ENCODE data around the gene NME9. TPM values are rescaled to one million over a fixed set of nuclear protein-coding genes. Genes with fewer than 3 reads are reported as not detected.

NME9 gene
- total and polyA plus RNA-seq, 4 experiments from 2014 or later: 0.80 to 1.4 (median 1.1) TPM

DNA sequence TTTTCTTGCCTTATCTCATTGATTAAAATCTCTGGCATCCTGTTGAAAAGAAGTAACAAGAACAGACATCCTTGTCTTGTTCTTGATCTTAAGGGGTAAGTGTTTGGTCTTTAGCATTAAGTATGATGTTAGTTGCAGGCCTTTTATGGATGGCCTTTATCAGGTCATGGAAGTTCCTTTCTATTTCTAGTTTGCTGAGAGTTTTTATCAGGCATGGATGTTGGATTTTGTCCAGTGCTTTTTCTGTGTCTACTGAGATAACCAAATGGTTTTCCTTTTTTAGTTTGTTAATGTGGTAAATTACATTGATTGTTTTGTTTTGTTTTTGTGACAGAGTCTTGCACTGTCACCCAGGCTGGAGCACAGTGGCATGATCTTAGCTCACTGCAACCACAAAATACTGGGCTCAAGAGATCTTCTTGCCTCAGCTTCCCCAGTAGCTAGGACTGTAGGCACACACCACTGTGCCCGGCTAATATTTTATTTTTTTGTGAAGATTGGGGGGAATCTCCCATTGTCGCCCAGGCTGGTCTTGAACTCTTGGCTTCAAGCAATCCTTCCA is 45.0 kb upstream of the NME9 start:
- Mint-ChIP-seq H3K36me3 (no peaks in the 10 kb centered on the region), H3K27ac (no peak overlapping the region), H3K4me1 (no peaks in the 10 kb centered on the region), H3K4me3 (no peak overlapping the region), H3K9me3 (peaks cover 0 to 4% (median 0%) of the 10 kb centered on the region in 8 donors), H3K27me3 (peaks cover 12 to 17% of the 10 kb centered on the region in 2 donors)
- no peaks in the 10 kb centered on the region for H3K4me1 ChIP-seq (ENCODE audit: insufficient read depth, low read length)
- intact Hi-C loops (cut with micrococcal nuclease): no loop called here
- no peaks in the 10 kb centered on the region for H3K27me3 ChIP-seq (ENCODE audit: insufficient read depth, low read length)
- DNase-seq: no peak
- no peaks in the 10 kb centered on the region for H3K9me3 ChIP-seq (ENCODE audit: control insufficient read depth in 1 of 2, low read length in 2 of 2)
- ChIA-PET CTCF (ENCODE audit: partially characterized antibody) (no interaction called here), POLR2A (ENCODE audit: partially characterized antibody) (no interaction called here)
- no peak overlapping the region for H3K4me3 ChIP-seq (ENCODE audit: low read length in 2 of 2)
- no peaks in the 10 kb centered on the region for H3K36me3 ChIP-seq (ENCODE audit: insufficient read depth, low read length)
- no peak overlapping the region for H3K27ac ChIP-seq (ENCODE audit: low read depth, low read length)

DNA sequence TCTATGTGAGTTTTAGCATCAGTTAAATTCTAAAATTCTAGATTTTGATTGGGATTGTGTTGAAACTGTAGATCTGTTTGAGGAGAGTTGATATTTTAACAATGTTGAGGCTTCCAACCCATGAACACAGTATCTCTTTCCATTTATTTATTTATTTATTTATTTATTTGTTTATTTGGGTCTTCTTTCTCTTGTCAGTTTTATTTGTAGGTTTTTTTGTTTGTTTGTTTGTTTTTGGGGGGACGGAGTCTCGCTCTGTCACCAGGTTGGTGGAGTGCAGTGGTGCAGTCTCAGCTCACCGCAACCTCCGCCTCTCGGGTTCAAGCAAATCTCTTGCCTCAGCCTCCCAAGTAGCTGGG is 44.1 kb upstream of the NME9 start:
- ChIA-PET POLR2A (ENCODE audit: partially characterized antibody) (no interaction called here), CTCF (ENCODE audit: partially characterized antibody) (no interaction called here)
- intact Hi-C loops (cut with micrococcal nuclease): no loop called here
- DNase-seq: no peak
- no peaks in the 10 kb centered on the region for H3K27me3 ChIP-seq (ENCODE audit: insufficient read depth, low read length)
- peaks cover 0 to 4% (median 0%) of the 10 kb centered on the region in 8 donors for H3K9me3 Mint-ChIP-seq
- no peak overlapping the region for H3K4me3 Mint-ChIP-seq
- H3K4me1 ChIP-seq (ENCODE audit: insufficient read depth, low read length): no peaks in the 10 kb centered on the region
- no peaks in the 10 kb centered on the region for H3K9me3 ChIP-seq (ENCODE audit: control insufficient read depth in 1 of 2, low read length in 2 of 2)
- H3K27ac ChIP-seq (ENCODE audit: low read depth, low read length): no peak overlapping the region
- H3K27me3 Mint-ChIP-seq: peaks cover 12 to 17% of the 10 kb centered on the region in 2 donors
- H3K4me3 ChIP-seq (ENCODE audit: low read length in 2 of 2): no peak overlapping the region
- H3K4me1 Mint-ChIP-seq: no peaks in the 10 kb centered on the region
- H3K36me3 Mint-ChIP-seq: no peaks in the 10 kb centered on the region
- no peak overlapping the region for H3K27ac Mint-ChIP-seq
- H3K36me3 ChIP-seq (ENCODE audit: insufficient read depth, low read length): no peaks in the 10 kb centered on the region

DNA sequence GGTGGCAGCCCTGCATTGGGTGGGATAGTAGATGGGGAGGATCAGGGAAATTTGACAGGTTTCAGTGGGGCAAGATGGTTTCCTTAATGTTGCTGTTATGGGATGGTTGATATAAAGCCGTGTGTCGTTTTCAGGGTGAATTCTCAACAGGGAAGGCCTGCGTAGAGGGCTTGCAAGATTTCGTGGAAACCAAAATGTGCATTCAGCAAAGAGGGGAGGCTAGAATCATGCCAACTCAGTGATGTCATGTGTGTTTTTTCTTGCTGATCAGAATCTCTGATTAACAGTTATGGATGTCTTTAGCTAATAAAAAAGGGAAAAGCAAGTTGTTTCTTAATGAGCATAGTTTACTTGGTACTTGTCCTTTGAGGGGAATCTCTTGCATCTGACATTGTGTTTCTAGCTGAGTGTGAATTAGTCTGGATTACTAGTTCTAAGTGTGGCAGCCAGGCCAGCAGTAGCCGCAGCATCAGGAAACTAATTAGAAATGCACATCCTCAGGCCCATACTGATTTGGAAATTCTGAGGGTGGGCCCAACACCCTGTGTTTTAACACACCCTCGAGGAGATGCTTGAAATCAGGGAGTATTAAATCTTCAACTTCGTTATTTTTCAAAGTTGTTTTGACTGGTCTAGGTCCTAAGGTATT is 43.6 kb upstream of the NME9 start:
- no peak for DNase-seq
- no peak overlapping the region for H3K27ac ChIP-seq (ENCODE audit: low read depth, low read length)
- Mint-ChIP-seq H3K27ac (no peak overlapping the region), H3K4me3 (no peak overlapping the region), H3K4me1 (no peaks in the 10 kb centered on the region), H3K36me3 (no peaks in the 10 kb centered on the region), H3K27me3 (peaks cover 10 to 17% of the 10 kb centered on the region in 2 donors), H3K9me3 (peaks cover 0 to 4% (median 0%) of the 10 kb centered on the region in 8 donors)
- ChIA-PET POLR2A (ENCODE audit: partially characterized antibody) (no interaction called here), CTCF (ENCODE audit: partially characterized antibody) (no interaction called here)
- intact Hi-C loops (cut with micrococcal nuclease): no loop called here
- no peaks in the 10 kb centered on the region for H3K4me1 ChIP-seq (ENCODE audit: insufficient read depth, low read length)
- no peak overlapping the region for H3K4me3 ChIP-seq (ENCODE audit: low read length in 2 of 2)
- H3K36me3 ChIP-seq (ENCODE audit: insufficient read depth, low read length): no peaks in the 10 kb centered on the region
- no peaks in the 10 kb centered on the region for H3K9me3 ChIP-seq (ENCODE audit: control insufficient read depth in 1 of 2, low read length in 2 of 2)
- no peaks in the 10 kb centered on the region for H3K27me3 ChIP-seq (ENCODE audit: insufficient read depth, low read length)

DNA sequence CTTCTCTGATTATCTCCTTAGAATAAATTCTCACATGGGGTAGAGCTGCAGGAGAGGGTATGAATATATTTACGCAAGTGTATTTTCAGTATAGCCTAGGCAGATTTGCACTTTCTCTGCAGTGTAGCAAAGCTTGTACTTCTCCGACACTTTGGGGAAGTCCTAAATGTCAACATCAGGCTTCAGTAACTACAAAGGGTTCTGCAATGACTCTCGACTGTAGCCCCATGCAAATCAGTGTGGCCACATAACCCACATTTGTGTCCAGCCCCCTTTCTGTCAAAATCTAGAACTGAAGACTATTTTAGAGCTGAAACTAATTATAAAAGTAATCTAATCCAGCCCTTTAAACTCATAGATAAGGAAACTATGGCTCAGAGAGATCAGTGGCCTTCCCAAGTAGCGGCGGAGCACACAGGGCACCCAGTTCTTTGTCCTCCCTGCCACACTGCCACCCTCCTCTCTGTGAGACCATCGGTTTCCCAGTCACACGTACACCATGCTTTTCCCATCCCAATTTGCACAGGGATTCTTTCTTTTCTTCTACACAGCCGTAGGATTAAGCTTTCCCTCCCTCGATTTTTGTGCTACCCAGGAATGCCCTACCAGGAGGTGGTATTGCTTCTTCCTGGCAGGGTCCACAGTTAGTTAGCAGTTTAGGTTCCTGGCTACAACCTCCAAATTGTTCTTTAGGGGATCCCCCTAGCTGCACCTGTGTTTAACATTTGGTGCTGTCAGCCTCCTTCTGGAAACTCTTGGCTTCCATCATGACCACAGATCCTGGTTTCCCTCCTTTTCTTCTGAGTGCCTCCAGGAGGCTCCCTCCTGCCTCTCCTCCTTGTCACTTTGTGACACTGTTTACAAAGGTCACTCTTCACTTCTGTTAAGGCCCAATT is 41.7 kb upstream of the NME9 start:
- H3K27me3 Mint-ChIP-seq: peaks cover 10 to 17% of the 10 kb centered on the region in 2 donors
- POLR2A ChIA-PET (ENCODE audit: partially characterized antibody): no interaction called here

DNA sequence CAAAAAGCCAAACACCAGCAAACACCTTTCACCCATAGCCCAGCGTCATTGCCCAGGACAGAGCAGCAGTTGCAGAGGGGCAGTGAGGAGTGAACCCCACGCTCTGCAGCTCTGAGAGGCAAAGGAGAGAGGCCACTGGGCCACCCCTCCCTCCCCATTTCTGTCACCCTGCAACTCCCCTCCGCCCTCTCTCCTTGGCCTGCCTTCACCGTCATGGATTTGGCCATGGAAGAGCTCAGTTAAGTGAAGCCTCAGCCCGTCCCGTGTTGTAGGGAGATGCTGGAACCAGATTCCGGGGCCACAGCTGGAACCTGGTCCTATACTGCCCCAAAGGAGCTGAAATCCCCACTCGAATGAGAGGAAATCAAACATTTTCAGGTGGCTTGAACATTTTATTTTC is 40.7 kb upstream of the NME9 start:
- no peaks in the 10 kb centered on the region for H3K36me3 Mint-ChIP-seq
- Histone ChIP-seq H3K4me3 (ENCODE audit: low read length in 2 of 2) (no peak overlapping the region), H3K9me3 (ENCODE audit: control insufficient read depth in 1 of 2, low read length in 2 of 2) (no peaks in the 10 kb centered on the region), H3K27me3 (ENCODE audit: insufficient read depth, low read length) (no peaks in the 10 kb centered on the region), H3K4me1 (ENCODE audit: insufficient read depth, low read length) (no peaks in the 10 kb centered on the region), H3K27ac (ENCODE audit: low read depth, low read length) (no peak overlapping the region), H3K36me3 (ENCODE audit: insufficient read depth, low read length) (no peaks in the 10 kb centered on the region)
- no peaks in the 10 kb centered on the region for H3K4me1 Mint-ChIP-seq
- H3K9me3 Mint-ChIP-seq: peaks cover 0 to 3% (median 0%) of the 10 kb centered on the region in 8 donors
- DNase-seq: no peak
- H3K4me3 Mint-ChIP-seq: no peak overlapping the region
- POLR2A ChIA-PET (ENCODE audit: partially characterized antibody): no interaction called here
- CTCF ChIA-PET (ENCODE audit: partially characterized antibody): no interaction called here
- intact Hi-C loops (cut with micrococcal nuclease): no loop called here
- H3K27ac Mint-ChIP-seq: no peak overlapping the region
- peaks cover 8 to 17% of the 10 kb centered on the region in 2 donors for H3K27me3 Mint-ChIP-seq

More for the DNA sequence above, 41.7 kb upstream of the NME9 start:
- Mint-ChIP-seq H3K36me3 (no peaks in the 10 kb centered on the region), H3K4me1 (no peaks in the 10 kb centered on the region), H3K27ac (no peak overlapping the region), H3K9me3 (peaks cover 0 to 4% (median 0%) of the 10 kb centered on the region in 8 donors), H3K4me3 (no peak overlapping the region)
- H3K36me3 ChIP-seq (ENCODE audit: insufficient read depth, low read length): no peaks in the 10 kb centered on the region
- CTCF ChIA-PET (ENCODE audit: partially characterized antibody): no interaction called here
- H3K4me1 ChIP-seq (ENCODE audit: insufficient read depth, low read length): no peaks in the 10 kb centered on the region
- H3K9me3 ChIP-seq (ENCODE audit: control insufficient read depth in 1 of 2, low read length in 2 of 2): no peaks in the 10 kb centered on the region
- no peak for DNase-seq
- no peaks in the 10 kb centered on the region for H3K27me3 ChIP-seq (ENCODE audit: insufficient read depth, low read length)
- intact Hi-C loops (cut with micrococcal nuclease): no loop called here
- no peak overlapping the region for H3K4me3 ChIP-seq (ENCODE audit: low read length in 2 of 2)
- H3K27ac ChIP-seq (ENCODE audit: low read depth, low read length): no peak overlapping the region

DNA sequence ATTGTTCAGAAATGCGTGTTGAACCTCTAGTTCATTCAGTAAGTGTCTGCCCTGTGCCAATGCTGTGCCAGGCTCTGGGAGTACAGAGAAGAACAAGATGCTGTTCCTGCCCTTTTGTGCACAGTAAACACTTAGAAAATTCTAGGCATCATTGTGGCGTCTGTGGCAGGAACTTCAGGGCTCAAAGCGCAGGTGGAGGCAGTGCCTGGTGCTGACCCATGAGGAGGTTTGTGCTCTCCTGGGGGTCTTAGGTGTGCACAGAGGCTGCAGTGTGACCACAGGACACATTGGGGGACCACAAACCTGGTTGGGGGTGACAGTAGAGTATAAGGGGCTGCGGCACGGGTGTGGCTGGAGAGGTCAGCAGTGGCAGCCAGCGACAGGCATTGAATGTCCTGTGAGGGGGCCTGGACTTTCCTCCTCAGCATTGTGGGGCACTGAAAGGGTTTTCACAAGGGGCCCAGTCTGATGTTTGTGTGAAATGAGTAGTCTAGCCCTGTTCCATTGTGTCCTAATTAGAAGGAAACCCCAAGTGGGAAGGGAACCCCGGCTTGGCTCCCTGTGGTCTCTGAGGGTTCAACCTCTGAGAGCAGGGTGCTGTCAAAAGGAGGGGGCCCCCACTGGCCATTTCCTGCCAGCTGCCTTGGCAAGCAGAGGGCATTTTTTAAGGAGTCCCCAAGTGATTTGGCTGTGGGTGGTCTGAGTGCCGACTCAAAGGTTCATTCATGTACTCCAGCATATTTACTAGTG is 39.7 kb upstream of the NME9 start:
- no peaks in the 10 kb centered on the region for H3K4me1 ChIP-seq (ENCODE audit: insufficient read depth, low read length)
- H3K36me3 ChIP-seq (ENCODE audit: insufficient read depth, low read length): no peaks in the 10 kb centered on the region
- CTCF ChIA-PET (ENCODE audit: partially characterized antibody): no interaction called here
- no peak overlapping the region for H3K4me3 ChIP-seq (ENCODE audit: low read length in 2 of 2)
- DNase-seq: no peak
- H3K27me3 ChIP-seq (ENCODE audit: insufficient read depth, low read length): peaks cover 3% of the 10 kb centered on the region
- intact Hi-C loops (cut with micrococcal nuclease): no loop called here
- Mint-ChIP-seq H3K4me1 (no peaks in the 10 kb centered on the region), H3K36me3 (no peaks in the 10 kb centered on the region), H3K9me3 (peaks cover 0 to 3% (median 0%) of the 10 kb centered on the region in 8 donors), H3K27ac (no peak overlapping the region), H3K27me3 (peaks cover 8 to 17% of the 10 kb centered on the region in 2 donors), H3K4me3 (no peak overlapping the region)
- H3K9me3 ChIP-seq (ENCODE audit: control insufficient read depth in 1 of 2, low read length in 2 of 2): no peaks in the 10 kb centered on the region
- POLR2A ChIA-PET (ENCODE audit: partially characterized antibody): no interaction called here
- no peak overlapping the region for H3K27ac ChIP-seq (ENCODE audit: low read depth, low read length)

DNA sequence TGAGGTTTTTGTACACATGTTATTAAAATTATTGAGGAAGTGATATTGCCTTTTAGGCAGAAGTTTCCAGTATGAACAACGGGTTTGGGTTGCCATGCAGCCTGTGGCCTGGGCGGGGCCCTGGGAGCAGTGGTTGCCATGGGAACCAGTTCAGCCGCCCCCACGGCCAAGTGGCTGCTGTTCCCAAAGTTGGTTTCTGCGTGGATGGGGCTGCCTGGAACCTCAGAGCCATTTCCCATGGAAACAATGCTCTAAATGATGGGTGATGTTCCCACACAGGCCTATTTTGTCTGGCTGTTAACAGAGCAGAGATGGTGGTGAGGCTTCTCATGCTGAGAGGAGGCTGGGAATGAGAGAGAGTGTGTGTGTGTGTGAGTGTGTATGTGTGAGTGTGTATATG is 38.3 kb upstream of the NME9 start:
- Histone ChIP-seq H3K4me1 (ENCODE audit: insufficient read depth, low read length) (no peaks in the 10 kb centered on the region), H3K4me3 (ENCODE audit: low read length in 2 of 2) (no peak overlapping the region), H3K27me3 (ENCODE audit: insufficient read depth, low read length) (peaks cover 3% of the 10 kb centered on the region), H3K36me3 (ENCODE audit: insufficient read depth, low read length) (no peaks in the 10 kb centered on the region), H3K9me3 (ENCODE audit: control insufficient read depth in 1 of 2, low read length in 2 of 2) (no peaks in the 10 kb centered on the region), H3K27ac (ENCODE audit: low read depth, low read length) (no peak overlapping the region)
- H3K4me1 Mint-ChIP-seq: no peaks in the 10 kb centered on the region
- H3K36me3 Mint-ChIP-seq: no peaks in the 10 kb centered on the region
- ChIA-PET CTCF (ENCODE audit: partially characterized antibody) (no interaction called here), POLR2A (ENCODE audit: partially characterized antibody) (no interaction called here)
- no peak overlapping the region for H3K4me3 Mint-ChIP-seq
- intact Hi-C loops (cut with micrococcal nuclease): no loop called here
- no peak overlapping the region for H3K27ac Mint-ChIP-seq
- DNase-seq: no peak
- H3K27me3 Mint-ChIP-seq: peaks cover 8 to 14% of the 10 kb centered on the region in 2 donors
- peaks cover 0 to 3% (median 0%) of the 10 kb centered on the region in 8 donors for H3K9me3 Mint-ChIP-seq

Data from CD4-positive, alpha-beta memory T cell (primary cell).